ENCODE results near the gene PLA2R1.
"Not testable (repeated sequence)": the region's sequence is repeated elsewhere in the genome, so short reads cannot be mapped to it uniquely, and the experiment has no call there.

PLA2R1 gene

GRCh38 chr2:160063271-160063670 lies 856 bp upstream of the PLA2R1 start:
- no peak for DNase-seq

DNA sequence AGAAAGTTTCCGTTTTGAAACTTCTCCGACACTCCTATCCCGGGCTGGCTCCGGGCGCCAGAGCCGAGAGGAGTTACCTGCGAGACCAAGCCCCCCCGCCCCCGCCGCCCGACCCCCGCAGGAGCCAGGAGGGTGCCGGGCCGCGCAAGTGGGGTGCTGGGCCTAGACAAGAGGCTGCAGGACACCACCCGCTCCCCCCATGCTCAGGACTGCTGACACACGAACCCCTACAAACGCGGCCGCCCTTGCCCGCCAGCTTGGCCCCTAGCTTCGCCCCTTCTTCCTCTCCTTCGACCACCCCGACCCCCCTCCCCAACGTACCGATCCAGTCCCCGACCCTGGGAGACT lies 497 bp downstream of the PLA2R1 start:
- no peak for DNase-seq

- DNase-seq, result no peak
Observed at GRCh38 chr2:160061533-160061932, 882 bp downstream of the PLA2R1 start.

DNA sequence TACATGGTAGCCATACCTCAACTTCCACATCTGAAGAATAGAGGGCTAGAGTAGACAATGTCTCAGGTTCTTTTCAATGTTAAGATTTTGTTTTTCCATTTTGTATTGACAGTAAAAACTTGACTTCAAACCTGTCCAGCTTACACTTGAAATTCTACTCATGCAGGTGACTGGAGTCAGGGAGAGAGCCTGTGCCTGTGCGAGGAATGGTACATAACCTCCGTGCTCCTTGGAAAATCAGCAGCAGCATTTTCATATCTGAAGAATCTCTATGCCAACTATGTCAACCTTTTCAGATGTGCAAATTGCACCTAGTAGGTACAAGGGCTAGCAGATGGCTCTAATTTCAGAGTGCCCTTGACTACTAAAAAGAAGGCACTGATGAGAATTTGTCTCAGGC lies 2.1 kb downstream of the PLA2R1 start:
- no peak for DNase-seq

DNA sequence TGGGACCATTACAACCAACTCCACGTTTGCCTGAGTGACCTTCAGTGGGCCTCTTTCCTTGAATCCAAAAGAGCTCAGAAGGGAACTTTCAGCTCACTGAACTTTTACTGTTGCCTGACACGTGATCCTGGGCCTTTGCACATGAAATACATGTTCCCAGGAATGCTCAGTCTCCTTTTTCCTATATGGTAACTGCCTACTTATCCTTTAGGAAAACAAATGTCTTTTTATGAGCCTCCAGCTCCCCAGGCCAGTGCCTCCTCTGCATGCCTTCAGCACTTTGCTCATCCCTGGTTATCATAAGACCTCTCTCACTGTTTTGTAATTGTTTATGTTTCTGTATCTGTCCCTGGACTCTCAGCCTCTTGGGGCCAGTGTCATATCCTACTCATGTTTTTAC lies 5.1 kb downstream of the PLA2R1 start:
- DNase-seq, result no peak

GRCh38 chr2:160055726-160056108 lies 6.7 kb downstream of the PLA2R1 start:
- no peak for DNase-seq

- DNase-seq, result no peak
Observed at GRCh38 chr2:160054984-160055725, 7.3 kb downstream of the PLA2R1 start.

DNA sequence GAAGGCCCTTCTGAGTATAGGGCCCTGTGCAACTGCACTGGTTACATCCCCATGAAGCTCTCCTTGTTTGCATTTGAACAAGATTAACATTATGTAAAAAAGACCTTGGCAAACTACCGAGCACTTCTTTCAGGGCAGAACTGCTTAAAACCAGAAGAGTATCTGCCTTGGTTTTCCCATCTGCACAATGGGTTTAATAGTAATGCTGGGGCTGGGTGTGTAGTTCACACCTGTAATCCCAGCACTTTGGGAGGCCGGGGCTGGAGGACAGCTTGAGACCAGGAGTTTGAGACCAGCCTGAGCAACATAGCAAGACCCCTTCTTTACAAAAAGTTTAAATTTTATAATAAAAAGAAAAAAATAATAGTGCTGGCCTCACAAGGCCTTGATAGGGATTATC lies 8.5 kb downstream of the PLA2R1 start:
- DNase-seq, result no peak

DNA sequence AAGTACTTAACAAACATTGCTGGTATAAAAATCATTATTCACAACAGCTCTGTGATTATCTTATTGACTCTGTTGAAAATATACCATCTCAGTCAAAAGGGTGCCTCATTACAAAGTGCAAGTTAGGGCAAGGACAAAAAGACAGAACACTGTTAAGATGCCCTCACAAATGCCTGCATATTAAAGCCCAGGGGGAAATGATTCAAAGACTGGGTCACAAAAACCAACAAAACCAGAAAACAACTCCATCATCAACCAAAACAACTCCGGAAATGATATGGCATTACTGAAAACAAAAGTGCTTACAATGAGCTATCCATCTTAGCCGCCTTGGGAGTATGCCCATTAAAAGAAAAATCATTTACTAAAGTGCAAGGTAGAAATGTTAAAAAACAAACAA lies 9.9 kb downstream of the PLA2R1 start:
- no peak for DNase-seq

DNA sequence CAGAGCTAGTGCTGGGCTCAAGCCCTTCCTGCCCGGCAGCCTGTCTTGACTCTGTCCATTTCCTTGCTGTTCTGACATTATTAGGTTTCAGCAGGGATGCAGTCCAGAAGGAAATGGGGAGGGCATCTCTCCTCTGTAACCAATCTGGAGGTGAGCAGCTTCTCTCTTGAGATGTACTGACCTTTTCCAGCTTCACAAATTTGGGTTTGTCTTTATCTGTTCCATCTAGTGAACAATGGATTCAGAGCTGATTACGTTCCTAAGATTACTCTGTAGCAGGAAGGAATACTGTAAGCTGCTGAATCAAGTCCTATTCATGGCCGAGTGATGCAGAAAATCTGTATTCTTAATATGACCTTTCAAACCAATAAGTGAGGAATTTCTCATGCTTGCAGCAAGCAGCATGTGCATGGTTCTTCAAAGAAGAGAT lies 11.0 kb downstream of the PLA2R1 start:
- DNase-seq, result no peak

DNA sequence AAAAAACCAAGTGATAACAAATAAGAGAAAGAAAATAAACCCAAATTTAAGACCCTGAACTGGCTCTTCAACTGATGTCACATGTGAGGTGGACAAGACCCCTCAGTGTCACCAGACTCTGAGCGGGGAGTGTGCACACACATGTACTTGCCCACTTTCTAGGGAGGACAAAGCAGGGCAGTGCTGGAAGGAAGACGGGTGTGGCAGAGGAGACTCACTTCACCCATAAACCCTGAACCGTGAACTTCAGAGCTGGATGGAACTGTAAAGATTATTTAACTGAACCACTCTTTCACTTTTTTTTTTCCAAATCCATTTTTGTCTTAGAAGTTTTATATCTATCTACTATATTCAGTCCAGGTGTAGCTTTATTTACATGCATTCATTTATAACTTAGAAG lies 12.3 kb downstream of the PLA2R1 start:
- DNase-seq, result no peak

- no peak for DNase-seq
Observed at GRCh38 chr2:160045703-160046210, 16.7 kb downstream of the PLA2R1 start.

DNA sequence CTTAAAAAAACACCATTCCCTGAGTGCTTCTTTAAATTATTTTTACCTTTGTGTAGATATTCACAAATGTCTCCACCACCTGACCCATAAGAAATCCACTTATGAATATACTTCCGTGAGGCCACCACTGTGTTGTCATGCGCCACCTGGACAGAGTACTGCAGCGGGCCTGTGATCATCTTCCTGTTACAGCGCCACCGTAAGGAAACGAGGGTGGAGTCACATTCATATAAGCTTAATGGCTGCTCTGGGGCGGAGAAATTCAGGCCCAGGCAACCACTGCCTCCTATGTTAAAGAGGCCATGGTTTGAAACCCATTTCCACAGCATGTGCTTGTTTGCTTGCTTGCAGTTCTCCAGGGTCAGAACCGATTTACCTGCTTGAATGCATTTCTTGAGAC lies 17.7 kb downstream of the PLA2R1 start:
- no peak for DNase-seq

- DNase-seq, result no peak
Observed at GRCh38 chr2:160043265-160043664, 19.1 kb downstream of the PLA2R1 start.

- DNase-seq, result peak in 1 of 2 donors; percentile 18
Observed at GRCh38 chr2:160042054-160042453, 20.4 kb downstream of the PLA2R1 start.

GRCh38 chr2:160041091-160041490 lies 21.3 kb downstream of the PLA2R1 start:
- no peak for DNase-seq

- DNase-seq, result no peak
Observed at GRCh38 chr2:160039166-160039903, 23.1 kb downstream of the PLA2R1 start.

GRCh38 chr2:160038662-160039061 lies 23.8 kb downstream of the PLA2R1 start:
- not testable (repeated sequence) for DNase-seq

- DNase-seq, result no peak
Observed at GRCh38 chr2:160036736-160037135, 25.7 kb downstream of the PLA2R1 start.

- DNase-seq, result no peak
Observed at GRCh38 chr2:160035125-160035524, 27.3 kb downstream of the PLA2R1 start.

GRCh38 chr2:160034396-160034795 lies 28.0 kb downstream of the PLA2R1 start:
- DNase-seq, result no peak

DNA sequence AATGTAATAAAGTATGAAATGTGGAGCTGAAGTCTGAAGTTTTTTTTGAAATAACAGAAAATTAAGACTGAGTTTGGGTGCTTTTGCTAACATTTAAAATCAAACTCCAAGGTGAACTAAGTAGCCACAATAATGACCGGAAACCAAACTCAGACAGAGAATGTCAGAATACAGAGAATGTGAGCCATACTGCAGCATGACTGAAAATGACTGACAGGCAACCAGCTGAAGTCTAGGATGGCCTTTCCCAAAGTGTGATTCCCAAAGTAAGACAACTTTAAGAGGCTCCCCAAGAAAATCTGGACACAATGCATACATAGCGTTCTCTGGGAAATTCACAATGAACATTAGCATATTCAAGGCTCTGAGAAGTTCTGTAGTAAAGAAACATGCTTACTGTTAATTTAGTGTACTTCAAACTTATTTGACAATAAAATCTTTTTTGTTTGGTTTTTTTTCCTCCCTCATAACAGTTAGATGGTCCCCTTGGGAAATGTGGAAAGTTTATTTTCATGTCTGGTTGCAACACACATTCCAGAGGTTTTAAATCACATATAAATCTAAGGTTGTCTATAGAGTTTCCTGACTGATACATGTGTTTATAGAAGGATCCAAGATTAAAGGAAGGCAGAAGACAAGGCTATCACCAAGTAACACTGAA lies 28.6 kb downstream of the PLA2R1 start:
- no peak for DNase-seq

GRCh38 chr2:160029270-160029628 lies 33.2 kb downstream of the PLA2R1 start:
- no peak for DNase-seq

All from inflammatory macrophage treated with lipopolysaccharide for 1 hour (primary cell).